Body of pancreas (tissue), 4 donors: Measurements from ENCODE around the gene UBAP2. TPM values are rescaled to one million over a fixed set of nuclear protein-coding genes. Genes with fewer than 3 reads are reported as not detected.

Experiments used
- ATAC-seq: fragments of 150-250 bp; one replicate; pipeline ENCODE4 v1.9.1; 2016
- DNase-seq, 4 donors: peaks; one replicate each; pipeline ENCODE4 v3.0.0-alpha.2; 2019
- H3K27ac ChIP-seq, 4 donors: fragments of 200-600 bp; sonication (generic); 1 replicate in 3 of 4; 2 replicates in 1 of 4; pipeline versions ENCODE4 v1.5.1 to v1.6.1; 2016 to 2019; ENCODE audit warnings: mild to moderate bottlenecking in 1 of 4, mixed read lengths in 1 of 4, moderate library complexity in 1 of 4
- H3K27me3 ChIP-seq, 2 donors: fragments of 200-600 bp; sonication (generic); one replicate each; pipeline ENCODE4 v1.6.0; 2016; ENCODE audit warnings: mild to moderate bottlenecking in 1 of 2
- H3K36me3 ChIP-seq, 2 donors: fragments of 200-600 bp; sonication (generic); replicated peaks in 1 of 2; 2 replicates each; pipeline ENCODE4 v1.5.1; 2016; ENCODE audit warnings: low read depth in 2 of 2; ENCODE audit not compliant: insufficient read depth in 1 of 2
- H3K4me1 ChIP-seq: fragments of 200-600 bp; sonication (generic); one replicate; pipeline ENCODE4 v1.6.0; 2016
- H3K4me3 ChIP-seq, 2 donors: fragments of 200-600 bp; sonication (generic); 1 replicate in 1 of 2; 2 replicates in 1 of 2; pipeline ENCODE4 v1.5.1; 2016 to 2019
- H3K9me3 ChIP-seq, 3 donors: fragments of 200-600 bp; sonication (generic); 1 replicate in 2 of 3; 2 replicates in 1 of 3; pipeline ENCODE4 v1.5.1; 2016
- CTCF ChIP-seq, 7 experiments: fragments of 450-650 bp in 4 of 7; fragments of 200-600 bp in 3 of 7; sonication (generic) in 3 of 7; IDR thresholded peaks; one replicate each; pipeline ENCODE4 v1.5.1; 2016 to 2019; ENCODE audit warnings: antibody characterized with exemption in 7 of 7
- POLR2A ChIP-seq, 3 donors: fragments of 450-650 bp; IDR thresholded peaks; one replicate each; pipeline ENCODE4 v1.6.1; 2016; ENCODE audit warnings: antibody characterized with exemption in 3 of 3, mild to moderate bottlenecking in 2 of 3
- WGBS, 2 donors: methylation state at CpG; one replicate each; pipeline ENCODE4 v1.1.5; 2017; 5-methylcytosine and 5-hydroxymethylcytosine counted together
- intact Hi-C: fragments of 100-400 bp; cut with DNase I; formaldehyde crosslinking; loops from one replicate; pipeline ENCODE4 v1.15.1; 2023
- total RNA-seq, 2 donors: library from RNA; depleted of rRNA; stranded (reverse); fragments of >200 nt; gene quantifications; one replicate each; pipeline ENCODE4 v1.1.0, GENCODE V29; 2016

UBAP2 gene
- total RNA-seq, 2 donors from 2014 or later, result 14.2 to 15.3 TPM

GRCh38 chr9:34072410-34072809, 23.7 kb upstream of the UBAP2 start:
- no peak for ATAC-seq
- H3K9me3 ChIP-seq, result no peaks in the 10 kb centered on the region
- no peak for TF ChIP-seq POLR2A (IDR thresholded peaks at IDR 0.05)
- TF ChIP-seq CTCF (IDR thresholded peaks at IDR 0.05), result no peak
- 58 to 65% methylated on average over 2 of the region's 2 CpGs for WGBS, 2 donors
- H3K27me3 ChIP-seq, result no peaks in the 10 kb centered on the region
- H3K4me1 ChIP-seq, result peaks cover 34% of the 10 kb centered on the region
- no peak overlapping the region for H3K4me3 ChIP-seq
- H3K27ac ChIP-seq, result peak overlapping the region; percentile 39 to 80 (median 70)
- peak in 2 of 4 donors; percentile 15 to 17 for DNase-seq
- intact Hi-C loops, result loop anchor here (10.0 kb wide), 1 partner anchor 148 kb away; no protein-coding TSS in a partner anchor
- H3K36me3 ChIP-seq, result no peaks in the 10 kb centered on the region

DNA sequence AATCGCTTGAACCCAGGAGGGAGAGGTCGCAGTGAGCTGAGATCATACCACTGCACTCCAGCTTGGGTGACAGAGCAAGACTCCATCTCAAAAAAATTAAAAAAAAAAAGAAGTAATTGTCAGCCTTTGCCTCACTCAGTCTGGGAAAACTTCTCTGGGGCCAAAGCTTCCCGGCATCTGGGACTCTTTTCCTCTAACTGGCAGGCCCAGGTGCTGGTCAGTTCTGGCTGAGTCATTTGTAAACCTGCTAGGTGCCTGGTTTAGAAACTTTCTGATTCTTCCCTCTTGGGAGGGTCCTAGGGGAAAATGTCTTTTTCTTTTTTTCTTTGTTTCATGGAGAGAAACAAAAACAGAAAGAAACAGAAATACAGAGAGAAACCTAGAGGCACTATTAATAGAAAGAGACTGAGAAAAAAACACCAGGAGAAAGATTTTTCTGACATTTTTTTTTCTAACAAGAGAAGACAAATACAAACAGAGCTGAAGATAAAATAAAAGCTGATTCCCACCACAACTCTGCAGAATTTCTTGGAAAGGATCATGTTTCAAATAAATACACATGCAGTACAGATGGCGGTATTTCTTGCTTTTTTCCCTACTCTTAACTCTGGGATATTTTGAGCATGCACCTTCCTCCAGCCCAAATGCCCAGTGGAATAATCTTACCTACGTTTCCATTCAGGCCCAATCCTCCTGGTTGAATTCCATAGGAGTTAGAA, 22.1 kb upstream of the UBAP2 start:
- peaks cover 34% of the 10 kb centered on the region for H3K4me1 ChIP-seq
- WGBS, 2 donors, result 49 to 60% methylated on average over 4 to 5 of the region's 5 CpGs
- H3K27me3 ChIP-seq, result no peaks in the 10 kb centered on the region
- no peaks in the 10 kb centered on the region for H3K36me3 ChIP-seq
- no peak for TF ChIP-seq CTCF (IDR thresholded peaks at IDR 0.05)
- no peak for TF ChIP-seq POLR2A (IDR thresholded peaks at IDR 0.05)
- intact Hi-C loops, result loop anchor here (10.0 kb wide), 1 partner anchor 146 kb away; no protein-coding TSS in a partner anchor
- no peak overlapping the region for H3K4me3 ChIP-seq
- no peaks in the 10 kb centered on the region for H3K9me3 ChIP-seq
- peak overlapping the region in 2 of 4 donors; percentile 50 to 55 for H3K27ac ChIP-seq
- ATAC-seq (no peak), DNase-seq (peak in 3 of 4 donors; percentile 40 to 46 (median 42))

DNA sequence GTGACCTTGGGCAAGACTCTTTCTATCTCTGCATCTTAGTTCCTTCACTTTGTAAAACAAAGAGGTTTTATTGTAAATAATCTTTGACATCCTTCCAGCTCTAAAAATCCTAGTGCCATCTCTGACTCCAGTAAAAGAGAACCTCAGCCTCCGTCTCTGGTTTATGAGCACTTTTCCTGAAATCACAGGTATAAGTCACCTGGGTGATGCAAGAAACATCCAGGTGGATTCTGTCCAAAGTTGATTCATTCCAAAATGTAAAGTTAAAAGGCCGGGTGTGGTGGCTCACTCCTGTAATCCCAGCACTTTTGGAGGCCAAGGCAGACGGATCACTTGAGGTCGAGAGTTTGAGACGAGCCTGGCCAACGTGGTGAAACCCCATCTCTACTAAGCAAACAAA, 21.1 kb upstream of the UBAP2 start:
- TF ChIP-seq POLR2A (IDR thresholded peaks at IDR 0.05) (no peak), CTCF (IDR thresholded peaks at IDR 0.05) (no peak)
- intact Hi-C loops, result loop anchor here (10.0 kb wide), 1 partner anchor 145 kb away; no protein-coding TSS in a partner anchor
- ATAC-seq (no peak), DNase-seq (no peak)
- no peaks in the 10 kb centered on the region for H3K36me3 ChIP-seq
- H3K9me3 ChIP-seq, result no peaks in the 10 kb centered on the region
- peaks cover 34% of the 10 kb centered on the region for H3K4me1 ChIP-seq
- 83 to 86% methylated on average over 6 of the region's 6 CpGs for WGBS, 2 donors
- no peak overlapping the region for H3K27ac ChIP-seq
- no peak overlapping the region for H3K4me3 ChIP-seq
- no peaks in the 10 kb centered on the region for H3K27me3 ChIP-seq

GRCh38 chr9:34065541-34065940, 16.9 kb upstream of the UBAP2 start:
- Histone ChIP-seq H3K27me3 (no peaks in the 10 kb centered on the region), H3K4me3 (no peak overlapping the region), H3K36me3 (no peaks in the 10 kb centered on the region), H3K9me3 (no peaks in the 10 kb centered on the region), H3K27ac (no peak overlapping the region), H3K4me1 (peaks cover 3% of the 10 kb centered on the region)
- DNase-seq, result no peak
- WGBS, 2 donors, result 97 to 100% methylated on average over 3 of the region's 3 CpGs
- ATAC-seq, result no peak
- TF ChIP-seq POLR2A (IDR thresholded peaks at IDR 0.05), result no peak
- TF ChIP-seq CTCF (IDR thresholded peaks at IDR 0.05), result no peak
- intact Hi-C loops, result no loop called here

DNA sequence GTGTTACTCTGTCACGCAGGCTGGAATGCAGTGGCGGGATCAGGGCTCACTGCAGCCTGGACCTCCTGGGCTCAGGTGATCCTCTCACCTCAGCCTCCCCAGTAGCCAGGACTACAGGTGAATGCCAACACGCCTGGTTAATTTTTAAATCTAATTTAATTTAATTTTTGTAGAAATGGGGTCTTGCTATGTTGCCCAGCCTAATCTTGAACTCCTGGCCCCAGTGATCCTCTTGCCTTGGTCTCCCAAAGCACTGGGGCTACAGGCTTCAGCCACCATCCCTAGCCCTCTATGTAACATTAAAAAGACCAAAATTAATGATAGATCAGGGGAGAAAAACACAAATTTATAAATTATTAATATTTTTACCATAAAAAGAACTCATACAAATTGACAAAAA, 11.3 kb upstream of the UBAP2 start:
- TF ChIP-seq CTCF (IDR thresholded peaks at IDR 0.05), result no peak
- TF ChIP-seq POLR2A (IDR thresholded peaks at IDR 0.05), result no peak
- Histone ChIP-seq H3K9me3 (no peaks in the 10 kb centered on the region), H3K4me3 (no peak overlapping the region), H3K27ac (no peak overlapping the region), H3K4me1 (no peaks in the 10 kb centered on the region), H3K27me3 (no peaks in the 10 kb centered on the region), H3K36me3 (no peaks in the 10 kb centered on the region)
- intact Hi-C loops, result no loop called here
- no peak for DNase-seq
- 83 to 87% methylated on average over 3 of the region's 3 CpGs for WGBS, 2 donors
- ATAC-seq, result no peak
